Body of pancreas (tissue), 4 donors: ENCODE data around the gene MICAL2. TPM values are rescaled to one million over a fixed set of nuclear protein-coding genes. Genes with fewer than 3 reads are reported as not detected.

ENCODE experiments used
- ATAC-seq: fragments of 150-250 bp; one replicate; pipeline ENCODE4 v1.9.1; 2016
- DNase-seq, 4 donors: peaks; one replicate each; pipeline ENCODE4 v3.0.0-alpha.2; 2019
- H3K27ac ChIP-seq, 4 donors: fragments of 200-600 bp; sonication (generic); 1 replicate in 3 of 4; 2 replicates in 1 of 4; pipeline versions ENCODE4 v1.5.1 to v1.6.1; 2016 to 2019; ENCODE audit warnings: mild to moderate bottlenecking in 1 of 4, mixed read lengths in 1 of 4, moderate library complexity in 1 of 4
- H3K27me3 ChIP-seq, 2 donors: fragments of 200-600 bp; sonication (generic); one replicate each; pipeline ENCODE4 v1.6.0; 2016; ENCODE audit warnings: mild to moderate bottlenecking in 1 of 2
- H3K36me3 ChIP-seq, 2 donors: fragments of 200-600 bp; sonication (generic); replicated peaks in 1 of 2; 2 replicates each; pipeline ENCODE4 v1.5.1; 2016; ENCODE audit warnings: low read depth in 2 of 2; ENCODE audit not compliant: insufficient read depth in 1 of 2
- H3K4me1 ChIP-seq: fragments of 200-600 bp; sonication (generic); one replicate; pipeline ENCODE4 v1.6.0; 2016
- H3K4me3 ChIP-seq, 2 donors: fragments of 200-600 bp; sonication (generic); 1 replicate in 1 of 2; 2 replicates in 1 of 2; pipeline ENCODE4 v1.5.1; 2016 to 2019
- H3K9me3 ChIP-seq, 3 donors: fragments of 200-600 bp; sonication (generic); 1 replicate in 2 of 3; 2 replicates in 1 of 3; pipeline ENCODE4 v1.5.1; 2016
- POLR2A ChIP-seq, 3 donors: fragments of 450-650 bp; IDR thresholded peaks; one replicate each; pipeline ENCODE4 v1.6.1; 2016; ENCODE audit warnings: antibody characterized with exemption in 3 of 3, mild to moderate bottlenecking in 2 of 3
- WGBS, 2 donors: methylation state at CpG; one replicate each; pipeline ENCODE4 v1.1.5; 2017; 5-methylcytosine and 5-hydroxymethylcytosine counted together
- intact Hi-C: fragments of 100-400 bp; cut with DNase I; formaldehyde crosslinking; loops from one replicate; pipeline ENCODE4 v1.15.1; 2023
- total RNA-seq, 2 donors: library from RNA; depleted of rRNA; stranded (reverse); fragments of >200 nt; gene quantifications; one replicate each; pipeline ENCODE4 v1.1.0, GENCODE V29; 2016
- TF ChIP-seq, protein P1 (sequence below), 7 experiments: fragments of 450-650 bp in 4 of 7; fragments of 200-600 bp in 3 of 7; sonication (generic) in 3 of 7; IDR thresholded peaks; one replicate each; pipeline ENCODE4 v1.5.1; 2016 to 2019; ENCODE audit warnings: antibody characterized with exemption in 7 of 7

The MICAL2 gene
- total RNA-seq, 2 donors from 2014 or later = 16.6 to 24.4 TPM

DNA sequence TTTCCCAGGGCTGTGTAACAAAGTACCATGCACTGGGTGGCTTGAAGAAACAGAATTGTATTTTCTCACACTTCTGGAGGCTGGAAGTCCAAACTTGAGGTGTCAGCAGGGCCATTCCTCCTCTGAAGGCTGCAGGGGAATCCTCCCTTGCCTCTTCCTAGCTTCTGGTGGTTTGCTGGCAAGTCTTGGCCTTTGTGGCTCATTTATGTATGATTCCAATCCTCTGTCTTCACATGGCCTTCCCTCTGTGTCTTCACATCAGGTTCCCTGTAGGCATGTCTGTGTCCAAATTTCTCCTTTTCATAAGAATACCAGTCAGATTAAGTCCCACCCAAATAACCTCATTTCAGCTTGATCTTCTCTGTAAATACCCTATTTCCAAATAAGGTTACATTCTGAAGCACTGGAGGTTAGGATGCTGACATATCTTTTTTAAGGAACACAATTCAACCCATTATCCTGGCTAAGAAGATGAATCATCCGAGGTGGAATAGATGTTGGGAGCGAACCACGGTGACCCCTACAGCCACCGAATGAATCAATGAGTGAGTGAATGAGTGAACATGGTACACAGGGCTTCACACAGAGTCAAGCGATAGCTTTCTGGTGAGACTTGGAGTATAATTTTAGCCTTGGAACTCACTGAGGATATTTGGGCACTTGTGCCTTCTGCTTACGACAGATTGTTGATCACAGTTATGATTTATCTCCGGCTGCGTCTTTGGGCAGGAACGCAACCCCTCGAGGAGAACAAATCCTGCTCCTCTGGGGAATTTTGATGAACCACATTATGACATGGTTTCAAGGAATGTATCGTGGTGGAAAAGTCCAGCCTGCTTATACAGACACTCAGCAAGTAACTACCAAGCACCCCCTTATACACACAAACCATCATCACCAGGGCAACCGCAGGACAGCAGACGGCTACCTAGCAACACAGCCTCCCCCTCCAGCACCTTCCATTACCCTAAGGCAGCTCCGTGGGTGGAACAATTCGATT lies 34.3 kb upstream of the MICAL2 start:
- 72% methylated on average over 15 of the region's 15 CpGs for WGBS, 2 donors
- Histone ChIP-seq H3K4me1 (peaks cover 4% of the 10 kb centered on the region), H3K4me3 (no peak overlapping the region), H3K27ac (no peak overlapping the region), H3K9me3 (no peaks in the 10 kb centered on the region), H3K36me3 (no peaks in the 10 kb centered on the region), H3K27me3 (no peaks in the 10 kb centered on the region)
- DNase-seq = peak in 1 of 4 donors; percentile 42
- intact Hi-C loops = no loop called here
- TF ChIP-seq POLR2A (IDR thresholded peaks at IDR 0.05) = no peak
- TF ChIP-seq, protein P1, sequence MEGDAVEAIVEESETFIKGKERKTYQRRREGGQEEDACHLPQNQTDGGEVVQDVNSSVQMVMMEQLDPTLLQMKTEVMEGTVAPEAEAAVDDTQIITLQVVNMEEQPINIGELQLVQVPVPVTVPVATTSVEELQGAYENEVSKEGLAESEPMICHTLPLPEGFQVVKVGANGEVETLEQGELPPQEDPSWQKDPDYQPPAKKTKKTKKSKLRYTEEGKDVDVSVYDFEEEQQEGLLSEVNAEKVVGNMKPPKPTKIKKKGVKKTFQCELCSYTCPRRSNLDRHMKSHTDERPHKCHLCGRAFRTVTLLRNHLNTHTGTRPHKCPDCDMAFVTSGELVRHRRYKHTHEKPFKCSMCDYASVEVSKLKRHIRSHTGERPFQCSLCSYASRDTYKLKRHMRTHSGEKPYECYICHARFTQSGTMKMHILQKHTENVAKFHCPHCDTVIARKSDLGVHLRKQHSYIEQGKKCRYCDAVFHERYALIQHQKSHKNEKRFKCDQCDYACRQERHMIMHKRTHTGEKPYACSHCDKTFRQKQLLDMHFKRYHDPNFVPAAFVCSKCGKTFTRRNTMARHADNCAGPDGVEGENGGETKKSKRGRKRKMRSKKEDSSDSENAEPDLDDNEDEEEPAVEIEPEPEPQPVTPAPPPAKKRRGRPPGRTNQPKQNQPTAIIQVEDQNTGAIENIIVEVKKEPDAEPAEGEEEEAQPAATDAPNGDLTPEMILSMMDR (IDR thresholded peaks at IDR 0.05) = no peak
- peak; percentile 54 for ATAC-seq

DNA sequence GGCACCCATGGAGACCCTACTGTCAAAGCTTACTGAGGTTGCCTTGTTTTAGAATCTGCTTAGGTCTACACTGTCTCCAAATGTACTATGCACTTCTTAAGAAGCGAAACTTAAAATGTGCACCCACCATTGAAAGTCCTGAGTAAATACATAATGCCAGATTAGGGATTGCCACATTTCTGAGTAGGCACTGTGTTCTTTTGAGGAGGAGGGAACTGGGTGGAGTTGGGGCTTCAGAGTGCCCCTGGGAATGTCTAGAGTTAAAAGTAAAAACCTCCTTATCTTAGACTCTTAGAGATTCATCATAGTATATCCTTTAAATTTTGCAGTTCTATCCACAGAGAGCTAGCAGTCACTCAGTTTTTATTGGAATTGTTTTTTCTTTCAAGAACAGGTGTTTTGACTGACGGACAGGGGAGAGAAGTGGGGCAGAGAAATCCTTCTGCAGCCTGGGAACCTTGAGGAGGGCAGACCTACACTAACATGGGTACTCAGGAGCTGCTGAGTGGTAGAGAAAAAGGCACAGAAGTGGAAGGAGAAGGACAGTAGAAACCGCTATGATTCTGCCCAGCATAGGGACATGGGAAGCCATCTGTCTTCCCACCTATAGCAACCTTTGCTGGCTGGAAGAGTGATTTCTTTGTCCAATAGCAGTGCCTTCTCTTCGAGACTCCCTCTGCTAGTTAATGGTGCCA lies 33.4 kb upstream of the MICAL2 start:
- Histone ChIP-seq H3K36me3 (no peaks in the 10 kb centered on the region), H3K27ac (no peak overlapping the region), H3K4me1 (peaks cover 4% of the 10 kb centered on the region), H3K9me3 (no peaks in the 10 kb centered on the region), H3K27me3 (no peaks in the 10 kb centered on the region), H3K4me3 (no peak overlapping the region)
- DNase-seq (no peak), ATAC-seq (no peak)
- WGBS, 2 donors = 76 to 83% methylated on average over 4 of the region's 4 CpGs
- TF ChIP-seq, protein P1 (IDR thresholded peaks at IDR 0.05) = no peak
- TF ChIP-seq POLR2A (IDR thresholded peaks at IDR 0.05) = no peak
- intact Hi-C loops = no loop called here

DNA sequence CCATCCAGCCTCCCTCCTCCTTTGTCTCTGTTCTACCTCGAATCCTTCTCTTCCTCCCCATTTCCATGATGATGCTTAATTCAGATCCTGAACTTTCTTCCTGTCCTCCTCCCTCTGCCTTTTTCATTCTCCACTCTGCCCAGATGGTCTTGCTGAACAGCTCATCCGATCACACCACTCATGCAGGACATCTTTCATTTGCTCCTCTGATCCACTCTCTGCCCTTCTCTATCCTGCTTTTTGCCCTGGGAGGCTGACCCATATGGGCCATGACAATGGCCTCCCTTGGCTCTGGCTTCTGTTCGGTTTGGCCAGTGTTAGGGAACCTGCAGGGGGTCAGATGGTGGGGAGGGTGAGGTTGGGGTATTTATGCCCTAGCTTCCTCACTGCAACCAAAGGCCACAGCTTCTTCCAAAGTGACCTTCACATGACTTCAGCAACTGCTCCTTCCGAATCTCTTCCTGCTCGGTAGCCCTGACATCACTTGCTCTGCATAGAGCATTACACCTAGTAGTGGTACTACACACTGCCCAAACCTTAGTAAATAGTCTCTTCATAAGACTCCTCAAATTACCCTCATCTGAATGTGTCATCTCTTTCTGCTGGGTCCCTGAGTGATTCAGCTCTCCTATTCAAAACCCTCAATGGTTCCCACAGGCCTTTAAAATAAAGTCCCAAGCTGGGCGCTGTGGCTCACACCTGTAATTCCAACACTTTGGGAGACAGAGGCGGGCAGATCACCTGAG lies 32.7 kb upstream of the MICAL2 start:
- DNase-seq = no peak
- no peaks in the 10 kb centered on the region for H3K27me3 ChIP-seq
- H3K27ac ChIP-seq = no peak overlapping the region
- H3K36me3 ChIP-seq = no peaks in the 10 kb centered on the region
- 84 to 86% methylated on average over 7 of the region's 7 CpGs for WGBS, 2 donors
- intact Hi-C loops = no loop called here
- no peak overlapping the region for H3K4me3 ChIP-seq
- ATAC-seq = no peak
- peaks cover 4% of the 10 kb centered on the region for H3K4me1 ChIP-seq
- TF ChIP-seq, protein P1 (IDR thresholded peaks at IDR 0.05) = no peak
- TF ChIP-seq POLR2A (IDR thresholded peaks at IDR 0.05) = no peak
- no peaks in the 10 kb centered on the region for H3K9me3 ChIP-seq

DNA sequence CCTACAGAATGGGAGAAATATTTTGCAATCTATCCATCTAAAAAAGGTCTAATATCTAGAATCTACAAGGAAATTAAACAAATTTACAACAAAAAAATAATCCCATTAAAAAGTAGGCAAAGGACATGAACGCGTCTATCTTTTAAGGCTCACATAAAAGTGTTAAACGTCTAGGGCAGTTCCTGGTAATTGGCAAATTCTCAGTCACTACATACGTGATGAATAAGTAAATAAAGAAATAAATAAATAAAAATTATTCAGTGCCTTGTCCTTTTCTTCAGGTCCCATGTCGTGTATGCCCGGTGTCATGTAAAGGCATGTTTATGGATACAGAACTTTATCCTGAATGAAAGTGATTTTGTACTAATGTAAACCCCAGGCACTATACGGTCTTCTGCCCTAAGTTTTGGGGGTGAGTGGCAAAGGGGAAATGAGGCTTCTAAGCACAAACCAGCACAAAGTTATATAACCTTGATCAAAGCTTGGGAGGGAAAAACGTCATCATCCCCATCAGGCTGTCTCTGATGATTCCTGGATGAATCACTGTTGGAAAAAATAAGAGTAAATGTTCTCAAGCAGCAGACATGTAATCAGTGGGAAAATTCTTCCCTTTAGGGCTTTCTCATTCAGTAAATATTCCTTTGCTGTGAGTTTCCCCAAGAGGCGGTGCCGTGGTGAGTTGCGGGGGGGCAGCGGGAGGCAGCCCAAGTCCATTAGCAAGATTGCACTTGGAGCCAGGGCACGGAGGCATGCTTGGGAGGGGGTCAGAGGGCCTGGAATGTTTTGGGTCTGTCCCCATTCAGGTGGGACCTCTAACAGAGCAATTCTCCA lies 30.4 kb upstream of the MICAL2 start:
- Histone ChIP-seq H3K4me3 (no peak overlapping the region), H3K36me3 (no peaks in the 10 kb centered on the region), H3K27me3 (no peaks in the 10 kb centered on the region), H3K9me3 (no peaks in the 10 kb centered on the region), H3K4me1 (peaks cover 4% of the 10 kb centered on the region), H3K27ac (no peak overlapping the region)
- ATAC-seq (peak; percentile 68), DNase-seq (peak in 3 of 4 donors; percentile 13 to 30 (median 26))
- intact Hi-C loops = no loop called here
- no peak for TF ChIP-seq POLR2A (IDR thresholded peaks at IDR 0.05)
- WGBS, 2 donors = 46 to 59% methylated on average over 13 of the region's 13 CpGs
